Measurements from ENCODE around the gene AGGF1.
"Not testable (repeated sequence)": the region's sequence is repeated elsewhere in the genome, so short reads cannot be mapped to it uniquely, and the experiment has no call there.

DNA sequence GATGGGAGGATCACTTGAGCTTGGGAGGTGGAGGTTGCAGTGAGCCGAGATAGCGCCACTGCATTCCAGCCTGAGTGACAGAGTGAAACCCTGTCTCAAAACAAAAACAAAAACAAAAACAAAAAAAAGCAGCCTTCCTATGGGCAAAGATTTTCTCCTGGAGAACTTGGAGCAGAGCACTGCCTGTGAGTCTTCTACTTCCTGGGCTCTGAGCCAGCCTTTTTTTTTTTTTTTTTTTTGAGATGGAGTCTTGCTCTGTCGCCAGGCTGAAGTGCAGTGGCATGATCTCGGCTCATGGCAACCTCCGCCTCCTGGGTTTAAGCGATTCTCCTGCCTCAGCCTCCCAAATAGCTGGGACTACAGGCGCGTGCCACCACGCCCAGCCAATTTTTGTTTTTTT is 36.8 kb upstream of the AGGF1 start:
- not testable (repeated sequence) for TF ChIP-seq EZH2phosphoT487 (IDR thresholded peaks at IDR 0.05; ENCODE audit: low read depth); CTCF (IDR thresholded peaks at IDR 0.05; ENCODE audit: low read depth, low read length)
